Gastrocnemius medialis (tissue), 4 donors: ENCODE data around the gene HSBP1L1. TPM values are rescaled to one million over a fixed set of nuclear protein-coding genes. Genes with fewer than 3 reads are reported as not detected.

ENCODE experiments used
- ATAC-seq, 2 donors: fragments of 150-250 bp; one replicate each; pipeline ENCODE4 v1.9.1; 2016
- DNase-seq, 2 donors: peaks; one replicate each; pipeline ENCODE4 v3.0.0-alpha.2; 2019
- H3K27ac ChIP-seq, 4 donors: fragments of 200-600 bp; sonication (generic); 1 replicate in 1 of 4; 2 replicates in 3 of 4; pipeline ENCODE4 v1.5.1; 2016 to 2018; ENCODE audit warnings: mild to moderate bottlenecking in 2 of 4, moderate library complexity in 1 of 4
- H3K27me3 ChIP-seq, 3 donors: fragments of 200-600 bp; sonication (generic) in 2 of 3; 1 replicate in 1 of 3; 2 replicates in 2 of 3; pipeline versions ENCODE4 v1.5.1 to v1.6.0; 2016 to 2019; ENCODE audit warnings: mild to moderate bottlenecking in 1 of 3, moderate library complexity in 1 of 3
- H3K36me3 ChIP-seq, 2 donors: fragments of 200-600 bp; sonication (generic) in 1 of 2; one replicate each; pipeline ENCODE4 v1.5.1; 2017 to 2018
- H3K4me1 ChIP-seq, 2 donors: fragments of 200-600 bp; sonication (generic) in 1 of 2; one replicate each; pipeline ENCODE4 v1.5.1; 2016 to 2017; ENCODE audit warnings: mild to moderate bottlenecking in 2 of 2
- H3K4me3 ChIP-seq, 4 donors: fragments of 200-600 bp; sonication (generic) in 3 of 4; 1 replicate in 1 of 4; 2 replicates in 3 of 4; pipeline ENCODE4 v1.5.1; 2016 to 2019; ENCODE audit warnings: mild to moderate bottlenecking in 2 of 4
- H3K9me3 ChIP-seq, 3 donors: fragments of 200-600 bp; sonication (generic) in 2 of 3; 1 replicate in 1 of 3; 2 replicates in 2 of 3; pipeline ENCODE4 v1.5.1; 2016 to 2019
- POLR2A ChIP-seq, 2 donors: fragments of 450-650 bp; IDR thresholded peaks; one replicate each; pipeline ENCODE4 v1.6.1; 2017; ENCODE audit warnings: antibody characterized with exemption in 2 of 2, mild to moderate bottlenecking in 2 of 2, moderate library complexity in 2 of 2
- in situ Hi-C, 4 donors: fragments of 200-750 bp; cut with MboI; loops; one replicate each; pipeline versions ENCODE4 v1.15.0 to v1.8.0; 2017; ENCODE audit warnings: low sequenced_read_pairs in 4 of 4
- intact Hi-C: fragments of 100-400 bp; cut with DNase I; formaldehyde crosslinking; loops from one replicate; pipeline ENCODE4 v1.15.1; 2023; ENCODE audit warnings: low total_unique reads
- total RNA-seq, 4 donors: library from RNA; depleted of rRNA; stranded (reverse); fragments of >200 nt; gene quantifications; one replicate each; pipeline versions ENCODE4 v1.1.0 to v1.2.3, GENCODE V29; 2016
- TF ChIP-seq, protein P1 (sequence below), 5 experiments: fragments of 450-650 bp in 3 of 5; fragments of 200-600 bp in 2 of 5; sonication (generic) in 2 of 5; IDR thresholded peaks in 4 of 5; conservative IDR thresholded peaks in 1 of 5; 1 replicate in 4 of 5; 2 replicates in 1 of 5; pipeline ENCODE4 v1.5.1; 2016 to 2019; ENCODE audit warnings: antibody characterized with exemption in 5 of 5, mild to moderate bottlenecking in 3 of 5, moderate library complexity in 3 of 5

Gene HSBP1L1
- total RNA-seq, 4 donors from 2014 or later, result 0.94 to 13.4 (median 6.9) TPM

DNA sequence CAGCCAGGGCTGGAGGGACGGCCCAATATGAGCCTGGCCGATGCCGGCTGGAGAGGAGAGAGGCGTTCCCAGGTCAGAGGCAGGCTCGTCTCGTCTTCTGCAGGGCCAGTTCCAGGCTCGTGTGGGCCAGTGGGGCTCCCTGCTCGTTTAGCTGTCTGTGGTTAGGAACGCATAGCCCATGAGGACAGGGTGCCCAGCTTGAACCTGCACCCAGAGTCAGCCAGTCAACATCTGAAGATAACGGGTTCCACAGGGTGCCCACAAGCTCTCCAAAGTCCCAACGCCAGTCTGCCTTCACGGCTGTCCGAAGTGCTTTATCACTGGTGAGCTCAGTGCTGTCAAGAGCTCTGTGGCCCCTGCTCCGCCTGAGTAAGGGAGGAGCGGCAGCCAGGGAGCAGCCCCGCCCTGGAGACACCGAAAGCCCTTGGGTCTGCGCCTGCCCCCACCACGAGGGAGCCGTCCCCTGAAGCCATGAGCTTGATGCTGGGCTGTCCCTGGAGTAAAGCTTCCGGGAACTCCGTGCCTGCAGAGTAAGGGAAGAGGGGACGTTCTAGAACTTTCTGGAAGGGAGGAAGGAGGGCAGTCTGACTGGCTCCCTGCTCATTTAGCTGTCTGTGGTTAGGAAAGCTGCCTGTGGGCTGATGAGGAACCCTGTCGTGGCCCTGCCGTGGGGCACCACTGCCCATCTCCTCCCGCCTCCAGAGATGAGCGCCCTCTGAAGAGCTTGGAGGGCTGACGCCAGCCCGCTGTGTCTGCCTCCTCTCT, 2.7 kb upstream of the HSBP1L1 start:
- TF ChIP-seq, protein P1, sequence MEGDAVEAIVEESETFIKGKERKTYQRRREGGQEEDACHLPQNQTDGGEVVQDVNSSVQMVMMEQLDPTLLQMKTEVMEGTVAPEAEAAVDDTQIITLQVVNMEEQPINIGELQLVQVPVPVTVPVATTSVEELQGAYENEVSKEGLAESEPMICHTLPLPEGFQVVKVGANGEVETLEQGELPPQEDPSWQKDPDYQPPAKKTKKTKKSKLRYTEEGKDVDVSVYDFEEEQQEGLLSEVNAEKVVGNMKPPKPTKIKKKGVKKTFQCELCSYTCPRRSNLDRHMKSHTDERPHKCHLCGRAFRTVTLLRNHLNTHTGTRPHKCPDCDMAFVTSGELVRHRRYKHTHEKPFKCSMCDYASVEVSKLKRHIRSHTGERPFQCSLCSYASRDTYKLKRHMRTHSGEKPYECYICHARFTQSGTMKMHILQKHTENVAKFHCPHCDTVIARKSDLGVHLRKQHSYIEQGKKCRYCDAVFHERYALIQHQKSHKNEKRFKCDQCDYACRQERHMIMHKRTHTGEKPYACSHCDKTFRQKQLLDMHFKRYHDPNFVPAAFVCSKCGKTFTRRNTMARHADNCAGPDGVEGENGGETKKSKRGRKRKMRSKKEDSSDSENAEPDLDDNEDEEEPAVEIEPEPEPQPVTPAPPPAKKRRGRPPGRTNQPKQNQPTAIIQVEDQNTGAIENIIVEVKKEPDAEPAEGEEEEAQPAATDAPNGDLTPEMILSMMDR (IDR thresholded peaks at IDR 0.05 in 4 of 5, conservative IDR thresholded peaks at IDR 0.05 in 1 of 5), result no peak
- TF ChIP-seq POLR2A (IDR thresholded peaks at IDR 0.05), result no peak
- intact Hi-C loops, result no loop called here
- Histone ChIP-seq H3K9me3 (no peaks in the 10 kb centered on the region), H3K4me1 (peaks cover 3 to 4% of the 10 kb centered on the region in 2 donors), H3K36me3 (no peaks in the 10 kb centered on the region), H3K27me3 (peaks cover 0 to 3% (median 0%) of the 10 kb centered on the region in 3 donors), H3K27ac (no peak overlapping the region), H3K4me3 (no peak overlapping the region)
- in situ Hi-C loops, result no loop called here
- ATAC-seq, result no peak
- no peak for DNase-seq

DNA sequence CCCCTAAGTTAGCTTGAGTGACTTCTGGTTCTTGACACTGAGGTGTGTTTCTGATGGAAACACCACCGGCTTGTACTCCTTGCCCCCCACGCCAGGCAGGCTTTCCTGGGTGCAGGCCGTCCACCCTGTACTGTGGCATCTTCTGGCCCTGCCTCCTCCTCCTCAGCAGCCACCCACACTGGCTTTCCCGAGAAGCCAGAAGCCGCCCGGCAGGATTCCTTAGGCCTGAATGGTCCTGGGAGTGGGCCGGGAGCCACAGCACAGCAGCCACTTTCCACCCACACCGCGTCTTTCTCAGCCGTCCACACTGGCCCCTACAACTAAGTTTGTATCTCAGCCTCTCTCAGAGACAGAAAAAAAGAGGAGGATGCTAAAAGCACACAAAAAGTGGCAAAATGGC, 2.1 kb upstream of the HSBP1L1 start:
- intact Hi-C loops, result no loop called here
- H3K27ac ChIP-seq, result no peak overlapping the region
- H3K36me3 ChIP-seq, result no peaks in the 10 kb centered on the region
- no peak for TF ChIP-seq POLR2A (IDR thresholded peaks at IDR 0.05)
- TF ChIP-seq, protein P1 (IDR thresholded peaks at IDR 0.05 in 4 of 5, conservative IDR thresholded peaks at IDR 0.05 in 1 of 5), result no peak
- DNase-seq (no peak), ATAC-seq (no peak)
- H3K4me1 ChIP-seq, result peaks cover 3 to 4% of the 10 kb centered on the region in 2 donors
- no peaks in the 10 kb centered on the region for H3K9me3 ChIP-seq
- H3K4me3 ChIP-seq, result no peak overlapping the region
- peaks cover 0 to 3% (median 0%) of the 10 kb centered on the region in 3 donors for H3K27me3 ChIP-seq
- in situ Hi-C loops, result no loop called here

DNA sequence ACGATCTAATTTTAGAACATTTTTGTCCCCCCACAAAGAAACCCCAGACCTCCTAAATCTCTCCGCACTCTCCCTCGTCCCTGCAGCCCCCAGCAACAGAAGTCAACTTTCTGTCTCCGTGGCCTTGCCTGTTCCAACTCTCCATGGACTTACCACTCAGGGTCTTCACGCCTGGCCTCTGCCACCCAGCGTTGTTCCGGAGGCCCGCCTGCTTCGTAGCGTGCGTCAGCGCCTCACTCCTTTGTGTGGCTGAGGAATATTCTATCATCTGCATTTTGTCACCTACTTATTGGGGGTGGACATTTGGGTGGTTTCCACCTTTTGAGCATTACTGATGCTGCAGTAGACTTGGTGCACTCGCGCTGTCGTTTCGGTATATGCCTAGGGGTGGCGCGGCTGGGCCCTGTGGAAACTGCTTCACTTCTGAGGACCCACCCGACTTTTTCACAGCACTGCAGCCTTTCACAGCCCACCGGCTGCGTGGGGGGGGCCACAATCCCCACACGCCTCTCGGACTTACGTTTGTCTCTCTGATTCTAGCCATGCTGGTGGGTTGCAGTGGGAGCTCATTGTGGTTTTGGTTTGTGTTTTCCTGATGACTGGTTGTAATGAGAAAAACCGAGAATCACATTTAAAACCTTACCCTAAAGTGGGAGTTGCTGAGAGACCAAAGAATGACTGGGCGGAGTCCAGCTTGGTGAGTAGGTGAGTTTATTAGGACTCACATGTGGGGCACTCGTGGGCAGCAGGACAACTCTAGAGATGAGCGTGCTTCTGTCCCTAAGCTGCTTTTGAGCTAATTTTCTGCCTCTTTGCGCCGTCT, 1.4 kb upstream of the HSBP1L1 start:
- Histone ChIP-seq H3K27me3 (peaks cover 0 to 3% (median 0%) of the 10 kb centered on the region in 3 donors), H3K4me3 (no peak overlapping the region), H3K4me1 (peaks cover 3 to 4% of the 10 kb centered on the region in 2 donors), H3K9me3 (no peaks in the 10 kb centered on the region), H3K27ac (no peak overlapping the region), H3K36me3 (no peaks in the 10 kb centered on the region)
- DNase-seq (no peak), ATAC-seq (no peak)
- TF ChIP-seq, protein P1 (IDR thresholded peaks at IDR 0.05 in 4 of 5, conservative IDR thresholded peaks at IDR 0.05 in 1 of 5), result no peak
- no peak for TF ChIP-seq POLR2A (IDR thresholded peaks at IDR 0.05)
- in situ Hi-C loops, result no loop called here
- intact Hi-C loops, result no loop called here

DNA sequence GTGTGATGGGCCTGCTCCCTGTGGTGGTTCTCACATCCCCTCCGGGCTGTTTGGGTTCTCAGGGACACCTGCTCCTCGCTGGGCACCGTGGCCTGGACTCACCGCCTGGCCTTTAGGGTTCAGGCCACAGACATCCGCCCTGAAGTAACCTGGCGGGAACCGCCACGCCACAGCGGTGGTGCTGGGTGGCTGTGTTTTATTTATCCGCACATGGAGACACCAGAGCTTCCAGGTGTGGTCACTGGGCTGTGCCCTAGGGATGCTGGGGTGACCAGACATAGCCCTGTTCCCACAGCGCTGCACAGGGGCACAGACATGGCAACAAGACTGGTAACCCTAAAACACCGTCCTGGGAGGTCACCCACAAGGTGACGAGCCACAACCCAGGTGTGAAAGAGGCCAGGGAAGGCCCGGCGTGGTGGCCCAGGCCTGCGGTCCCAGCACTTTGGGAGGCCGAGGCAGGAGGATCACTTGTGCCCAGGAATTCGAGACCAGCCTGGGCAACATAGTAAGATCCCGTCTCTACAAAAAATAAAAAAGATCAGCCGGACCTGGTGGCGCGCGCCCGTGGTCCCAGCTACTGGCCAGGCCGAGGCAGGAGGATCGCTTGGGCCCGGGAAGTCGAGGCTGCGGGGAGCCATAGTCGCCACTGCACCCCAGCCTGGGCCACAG, 649 bp upstream of the HSBP1L1 start:
- DNase-seq (no peak), ATAC-seq (no peak)
- Histone ChIP-seq H3K4me1 (peaks cover 3 to 4% of the 10 kb centered on the region in 2 donors), H3K27me3 (peaks cover 0 to 3% (median 0%) of the 10 kb centered on the region in 3 donors), H3K4me3 (peak overlapping the region; percentile 51 to 88 (median 57)), H3K27ac (peak overlapping the region; percentile 65 to 81 (median 72)), H3K36me3 (no peaks in the 10 kb centered on the region), H3K9me3 (no peaks in the 10 kb centered on the region)
- no peak for TF ChIP-seq POLR2A (IDR thresholded peaks at IDR 0.05)
- intact Hi-C loops (loop anchor here (2.0 kb wide), 1 partner anchor 25 kb away; the partner anchor contains the start of gene TXNL4A), in situ Hi-C loops (no loop called here)
